ENCODE results near the gene HGS. TPM values are rescaled to one million over a fixed set of nuclear protein-coding genes. Genes with fewer than 3 reads are reported as not detected.

Gene HGS
- total RNA-seq, 1 donor from 2014 or later: 88.3 TPM

GRCh38 chr17:81727324-81728031 is 43.7 kb downstream of the HGS start:
- peaks cover under 1% of the 10 kb centered on the region for H3K4me1 ChIP-seq
- H3K9me3 ChIP-seq: no peaks in the 10 kb centered on the region
- no peak for TF ChIP-seq CTCF (IDR thresholded peaks at IDR 0.05)
- H3K36me3 ChIP-seq: no peaks in the 10 kb centered on the region
- no peak overlapping the region for H3K27ac ChIP-seq
- DNase-seq (peak; percentile 63), ATAC-seq (no peak)
- intact Hi-C loops (cut with DNase I): no loop called here
- H3K4me3 ChIP-seq: no peak overlapping the region
- peaks cover 4% of the 10 kb centered on the region for H3K27me3 ChIP-seq

GRCh38 chr17:81733507-81734404 is 49.9 kb downstream of the HGS start:
- H3K27me3 ChIP-seq: peaks cover 4% of the 10 kb centered on the region
- peak; percentile 95 for ATAC-seq
- H3K4me1 ChIP-seq: no peaks in the 10 kb centered on the region
- no peak overlapping the region for H3K27ac ChIP-seq
- H3K36me3 ChIP-seq: no peaks in the 10 kb centered on the region
- DNase-seq: peak; percentile 92
- intact Hi-C loops (cut with DNase I): no loop called here
- no peaks in the 10 kb centered on the region for H3K9me3 ChIP-seq
- H3K4me3 ChIP-seq: no peak overlapping the region
- TF ChIP-seq CTCF (IDR thresholded peaks at IDR 0.05): peak; percentile 95

- no peak for TF ChIP-seq CTCF (IDR thresholded peaks at IDR 0.05)
- no peak for ATAC-seq
- intact Hi-C loops (cut with DNase I): no loop called here
- H3K9me3 ChIP-seq: no peaks in the 10 kb centered on the region
- peaks cover 4% of the 10 kb centered on the region for H3K27me3 ChIP-seq
- H3K4me1 ChIP-seq: no peaks in the 10 kb centered on the region
- H3K27ac ChIP-seq: no peak overlapping the region
- peak; percentile 64 for DNase-seq
- no peaks in the 10 kb centered on the region for H3K36me3 ChIP-seq
- H3K4me3 ChIP-seq: no peak overlapping the region
Measured at GRCh38 chr17:81734405-81735263, 50.8 kb downstream of the HGS start.

- no peak for TF ChIP-seq CTCF (IDR thresholded peaks at IDR 0.05)
- DNase-seq: peak; percentile 75
- H3K4me1 ChIP-seq: no peaks in the 10 kb centered on the region
- intact Hi-C loops (cut with DNase I): no loop called here
- no peaks in the 10 kb centered on the region for H3K9me3 ChIP-seq
- H3K27ac ChIP-seq: no peak overlapping the region
- H3K27me3 ChIP-seq: peaks cover 3% of the 10 kb centered on the region
- H3K36me3 ChIP-seq: no peaks in the 10 kb centered on the region
- H3K4me3 ChIP-seq: no peak overlapping the region
- ATAC-seq: peak; percentile 74
Measured at GRCh38 chr17:81735264-81736102, 51.7 kb downstream of the HGS start.

Data from upper lobe of right lung (tissue), 1 donor.